Sigmoid colon (tissue), 4 donors: ENCODE data around the gene ZFPM1.

Experiments
- POLR2A ChIP-seq, 2 donors: fragments of 450-650 bp; IDR thresholded peaks; one replicate each; pipeline ENCODE4 v1.6.1; 2016; ENCODE audit warnings: antibody characterized with exemption in 2 of 2, mild to moderate bottlenecking in 2 of 2, moderate library complexity in 2 of 2
- POLR2AphosphoS5 ChIP-seq, 4 donors: sonication (generic); formaldehyde crosslinking; IDR thresholded peaks; one replicate each; pipeline ENCODE4 v1.6.1; 2017; ENCODE audit warnings: antibody characterized with exemption in 4 of 4
- TF ChIP-seq, protein P1 (sequence below), 4 experiments: fragments of 450-650 bp in 3 of 4; fragments of 200-600 bp in 1 of 4; IDR thresholded peaks; one replicate each; pipeline ENCODE4 v1.5.1; 2016 to 2019; ENCODE audit warnings: antibody characterized with exemption in 4 of 4, mild to moderate bottlenecking in 3 of 4, moderate library complexity in 2 of 4

- TF ChIP-seq, protein P1, sequence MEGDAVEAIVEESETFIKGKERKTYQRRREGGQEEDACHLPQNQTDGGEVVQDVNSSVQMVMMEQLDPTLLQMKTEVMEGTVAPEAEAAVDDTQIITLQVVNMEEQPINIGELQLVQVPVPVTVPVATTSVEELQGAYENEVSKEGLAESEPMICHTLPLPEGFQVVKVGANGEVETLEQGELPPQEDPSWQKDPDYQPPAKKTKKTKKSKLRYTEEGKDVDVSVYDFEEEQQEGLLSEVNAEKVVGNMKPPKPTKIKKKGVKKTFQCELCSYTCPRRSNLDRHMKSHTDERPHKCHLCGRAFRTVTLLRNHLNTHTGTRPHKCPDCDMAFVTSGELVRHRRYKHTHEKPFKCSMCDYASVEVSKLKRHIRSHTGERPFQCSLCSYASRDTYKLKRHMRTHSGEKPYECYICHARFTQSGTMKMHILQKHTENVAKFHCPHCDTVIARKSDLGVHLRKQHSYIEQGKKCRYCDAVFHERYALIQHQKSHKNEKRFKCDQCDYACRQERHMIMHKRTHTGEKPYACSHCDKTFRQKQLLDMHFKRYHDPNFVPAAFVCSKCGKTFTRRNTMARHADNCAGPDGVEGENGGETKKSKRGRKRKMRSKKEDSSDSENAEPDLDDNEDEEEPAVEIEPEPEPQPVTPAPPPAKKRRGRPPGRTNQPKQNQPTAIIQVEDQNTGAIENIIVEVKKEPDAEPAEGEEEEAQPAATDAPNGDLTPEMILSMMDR (IDR thresholded peaks at IDR 0.05): no peak
- TF ChIP-seq POLR2AphosphoS5 (IDR thresholded peaks at IDR 0.05): no peak
- TF ChIP-seq POLR2A (IDR thresholded peaks at IDR 0.05): no peak
Measured at GRCh38 chr16:88418869-88419268, 34.2 kb upstream of the ZFPM1 start.
